ENCODE results near the gene FOXA1. TPM values are rescaled to one million over a fixed set of nuclear protein-coding genes. Genes with fewer than 3 reads are reported as not detected.

The FOXA1 gene
- total RNA-seq, 1 donor from 2014 or later: 0.11 TPM

- no peak overlapping the region for H3K27ac Mint-ChIP-seq
- intact Hi-C loops (cut with micrococcal nuclease): no loop called here
- no peaks in the 10 kb centered on the region for H3K36me3 Mint-ChIP-seq (ENCODE audit: low read depth)
- H3K4me3 Mint-ChIP-seq (ENCODE audit: low read depth): no peak overlapping the region
- DNase-seq (ENCODE audit: low spot score): no peak
- no peaks in the 10 kb centered on the region for H3K27me3 Mint-ChIP-seq (ENCODE audit: low read depth)
- H3K4me1 Mint-ChIP-seq (ENCODE audit: low read depth): no peaks in the 10 kb centered on the region
- peaks cover 27% of the 10 kb centered on the region for H3K9me3 Mint-ChIP-seq
These were observed 22.9 kb upstream of the FOXA1 start for GRCh38 chr14:37617864-37618365.

GRCh38 chr14:37616853-37617252, 21.8 kb upstream of the FOXA1 start:
- no peak overlapping the region for H3K4me3 Mint-ChIP-seq (ENCODE audit: low read depth)
- no peak for DNase-seq (ENCODE audit: low spot score)
- peaks cover 31% of the 10 kb centered on the region for H3K9me3 Mint-ChIP-seq
- H3K27ac Mint-ChIP-seq: no peak overlapping the region
- intact Hi-C loops (cut with micrococcal nuclease): no loop called here
- no peaks in the 10 kb centered on the region for H3K4me1 Mint-ChIP-seq (ENCODE audit: low read depth)
- H3K27me3 Mint-ChIP-seq (ENCODE audit: low read depth): no peaks in the 10 kb centered on the region
- H3K36me3 Mint-ChIP-seq (ENCODE audit: low read depth): no peaks in the 10 kb centered on the region

- Mint-ChIP-seq H3K4me1 (ENCODE audit: low read depth) (no peaks in the 10 kb centered on the region), H3K36me3 (ENCODE audit: low read depth) (no peaks in the 10 kb centered on the region), H3K9me3 (peaks cover 37% of the 10 kb centered on the region), H3K27ac (no peak overlapping the region), H3K27me3 (ENCODE audit: low read depth) (no peaks in the 10 kb centered on the region), H3K4me3 (ENCODE audit: low read depth) (no peak overlapping the region)
- DNase-seq (ENCODE audit: low spot score): no peak
- intact Hi-C loops (cut with micrococcal nuclease): no loop called here
These were observed 20.7 kb upstream of the FOXA1 start for GRCh38 chr14:37615582-37616289.

GRCh38 chr14:37610945-37611523, 16.0 kb upstream of the FOXA1 start:
- Mint-ChIP-seq H3K27me3 (ENCODE audit: low read depth) (no peaks in the 10 kb centered on the region), H3K4me3 (ENCODE audit: low read depth) (no peak overlapping the region), H3K36me3 (ENCODE audit: low read depth) (no peaks in the 10 kb centered on the region), H3K9me3 (peaks cover 31% of the 10 kb centered on the region), H3K27ac (no peak overlapping the region), H3K4me1 (ENCODE audit: low read depth) (no peaks in the 10 kb centered on the region)
- intact Hi-C loops (cut with micrococcal nuclease): no loop called here
- DNase-seq (ENCODE audit: low spot score): no peak

GRCh38 chr14:37608649-37609048, 13.6 kb upstream of the FOXA1 start:
- Mint-ChIP-seq H3K27ac (no peak overlapping the region), H3K27me3 (ENCODE audit: low read depth) (no peaks in the 10 kb centered on the region), H3K36me3 (ENCODE audit: low read depth) (no peaks in the 10 kb centered on the region), H3K4me1 (ENCODE audit: low read depth) (no peaks in the 10 kb centered on the region), H3K4me3 (ENCODE audit: low read depth) (no peak overlapping the region), H3K9me3 (peaks cover 13% of the 10 kb centered on the region)
- no peak for DNase-seq (ENCODE audit: low spot score)
- intact Hi-C loops (cut with micrococcal nuclease): no loop called here

- H3K27ac Mint-ChIP-seq: no peak overlapping the region
- peaks cover 9% of the 10 kb centered on the region for H3K27me3 Mint-ChIP-seq (ENCODE audit: low read depth)
- no peaks in the 10 kb centered on the region for H3K4me1 Mint-ChIP-seq (ENCODE audit: low read depth)
- no peaks in the 10 kb centered on the region for H3K36me3 Mint-ChIP-seq (ENCODE audit: low read depth)
- intact Hi-C loops (cut with micrococcal nuclease): no loop called here
- no peak overlapping the region for H3K4me3 Mint-ChIP-seq (ENCODE audit: low read depth)
- peaks cover 5% of the 10 kb centered on the region for H3K9me3 Mint-ChIP-seq
- DNase-seq (ENCODE audit: low spot score): no peak
These were observed 11.6 kb upstream of the FOXA1 start for GRCh38 chr14:37606678-37607077.

- Mint-ChIP-seq H3K27me3 (ENCODE audit: low read depth) (peaks cover 33% of the 10 kb centered on the region), H3K9me3 (peaks cover 5% of the 10 kb centered on the region), H3K4me3 (ENCODE audit: low read depth) (no peak overlapping the region), H3K4me1 (ENCODE audit: low read depth) (peaks cover 3% of the 10 kb centered on the region), H3K36me3 (ENCODE audit: low read depth) (peaks cover 5% of the 10 kb centered on the region), H3K27ac (no peak overlapping the region)
- no peak for DNase-seq (ENCODE audit: low spot score)
- intact Hi-C loops (cut with micrococcal nuclease): no loop called here
These were observed 8.7 kb upstream of the FOXA1 start for GRCh38 chr14:37603688-37604251.

GRCh38 chr14:37602605-37603453, 7.8 kb upstream of the FOXA1 start:
- Mint-ChIP-seq H3K4me1 (ENCODE audit: low read depth) (peaks cover 3% of the 10 kb centered on the region), H3K36me3 (ENCODE audit: low read depth) (peaks cover 6% of the 10 kb centered on the region), H3K27ac (no peak overlapping the region), H3K9me3 (peaks cover 7% of the 10 kb centered on the region), H3K27me3 (ENCODE audit: low read depth) (peaks cover 40% of the 10 kb centered on the region), H3K4me3 (ENCODE audit: low read depth) (no peak overlapping the region)
- intact Hi-C loops (cut with micrococcal nuclease): no loop called here
- no peak for DNase-seq (ENCODE audit: low spot score)

GRCh38 chr14:37601865-37602264, 6.8 kb upstream of the FOXA1 start:
- Mint-ChIP-seq H3K9me3 (peaks cover 7% of the 10 kb centered on the region), H3K27ac (no peak overlapping the region), H3K4me3 (ENCODE audit: low read depth) (no peak overlapping the region), H3K27me3 (ENCODE audit: low read depth) (peaks cover 49% of the 10 kb centered on the region), H3K36me3 (ENCODE audit: low read depth) (peaks cover 6% of the 10 kb centered on the region), H3K4me1 (ENCODE audit: low read depth) (peaks cover 3% of the 10 kb centered on the region)
- DNase-seq (ENCODE audit: low spot score): no peak
- intact Hi-C loops (cut with micrococcal nuclease): no loop called here

GRCh38 chr14:37600880-37601741, 6.1 kb upstream of the FOXA1 start:
- intact Hi-C loops (cut with micrococcal nuclease): no loop called here
- peaks cover 13% of the 10 kb centered on the region for H3K9me3 Mint-ChIP-seq
- DNase-seq (ENCODE audit: low spot score): no peak
- no peak overlapping the region for H3K27ac Mint-ChIP-seq
- no peak overlapping the region for H3K4me3 Mint-ChIP-seq (ENCODE audit: low read depth)
- peaks cover 3% of the 10 kb centered on the region for H3K4me1 Mint-ChIP-seq (ENCODE audit: low read depth)
- H3K36me3 Mint-ChIP-seq (ENCODE audit: low read depth): peaks cover 6% of the 10 kb centered on the region
- peaks cover 57% of the 10 kb centered on the region for H3K27me3 Mint-ChIP-seq (ENCODE audit: low read depth)

- H3K4me1 Mint-ChIP-seq (ENCODE audit: low read depth): peaks cover 3% of the 10 kb centered on the region
- no peak overlapping the region for H3K4me3 Mint-ChIP-seq (ENCODE audit: low read depth)
- peaks cover 13% of the 10 kb centered on the region for H3K9me3 Mint-ChIP-seq
- peaks cover 62% of the 10 kb centered on the region for H3K27me3 Mint-ChIP-seq (ENCODE audit: low read depth)
- intact Hi-C loops (cut with micrococcal nuclease): loop anchor here (2.0 kb wide), 1 partner anchor 15 kb away; no protein-coding TSS in a partner anchor
- H3K27ac Mint-ChIP-seq: no peak overlapping the region
- H3K36me3 Mint-ChIP-seq (ENCODE audit: low read depth): peaks cover 6% of the 10 kb centered on the region
- DNase-seq (ENCODE audit: low spot score): no peak
These were observed 4.7 kb upstream of the FOXA1 start for GRCh38 chr14:37599507-37600368.

Measured in activated T-helper 2 cell treated with anti-CD3 and anti-CD28 coated beads, Interferon-gamma antibody, Interleukin-2, Interleukin-4, amounts not matched to agents 10 μg/mL and 5 μg/mL and 100 μg/mL, durations not matched to agents 14 hours and 24 hours and 36 hours (primary cell).